A549 (cell line): Measurements from ENCODE around the gene SLC2A1. TPM values are rescaled to one million over a fixed set of nuclear protein-coding genes. Genes with fewer than 3 reads are reported as not detected.

Experiments
- ATAC-seq, 2 experiments: fragments of 200-7000 bp in 1 of 2; fragments of >200 bp in 1 of 2; cut with Nextera tagmentation in 1 of 2; cut with Tn5 transposase in 1 of 2; 3 replicates each; pipeline versions ENCODE4 v1.8.0 to v1.9.1; 2018 to 2020; ENCODE audit warnings: mild to moderate bottlenecking in 1 of 2, moderate library complexity in 1 of 2
- CTCF ChIA-PET: fragments of 300-600 bp; sonication (Branson Sonifier 250); formaldehyde crosslinking; extraction: SDS; loops from one replicate; lab custom pipeline; 2021; ENCODE audit warnings: antibody characterized with exemption, inconsistent platforms; lab: Yijun Ruan, JAX
- POLR2A ChIA-PET: fragments of 350-600 bp; formaldehyde crosslinking; extraction: SDS; loops from one replicate; lab custom pipeline; 2021; ENCODE audit warnings: antibody characterized with exemption, inconsistent platforms; lab: Yijun Ruan, JAX
- DNase-seq, 2 experiments: peaks; one replicate each; pipeline versions ENCODE4 v3.0.0 to v3.0.0-alpha.2; 2011 to 2016; ENCODE audit warnings: low read depth in 1 of 2, low spot score in 1 of 2
- FAIRE-seq: peaks from 2 replicates; lab custom pipeline; 2011; peaks lifted over from hg19 to GRCh38; lab: Jason Lieb, UNC
- H3K27ac ChIP-seq, 2 experiments: fragments of >200 bp; sonication (Bioruptor Twin); formaldehyde crosslinking; 3 replicates each; pipeline ENCODE4 v1.5.1; 2016 to 2017
- H3K4me1 ChIP-seq: fragments of >200 bp; sonication (Bioruptor Twin); formaldehyde crosslinking; 3 replicates; pipeline ENCODE4 v1.6.1; 2016
- H3K4me2 ChIP-seq: fragments of >200 bp; sonication (Bioruptor Twin); formaldehyde crosslinking; 3 replicates; pipeline ENCODE4 v1.6.1; 2016
- H3K4me3 ChIP-seq: fragments of >200 bp; sonication (Bioruptor Twin); formaldehyde crosslinking; 3 replicates; pipeline ENCODE4 v1.5.1; 2016
- H3K9me3 ChIP-seq: fragments of >200 bp; sonication (Bioruptor Twin); formaldehyde crosslinking; 3 replicates; pipeline ENCODE4 v1.6.1; 2016
- CHD4 ChIP-seq: fragments of 200-600 bp; sonication (generic); IDR thresholded peaks from 2 replicates; pipeline ENCODE4 v1.6.1; 2016; ENCODE audit warnings: antibody characterized with exemption, mild to moderate bottlenecking, borderline replicate concordance
- EHF ChIP-seq: fragments of 250-450 bp; sonication (Bioruptor Pico); IDR thresholded peaks from 2 replicates; pipeline ENCODE4 v1.5.0; 2020; ENCODE audit warnings: mild to moderate bottlenecking
- EHMT2 ChIP-seq: fragments of 200-600 bp; sonication (generic); IDR thresholded peaks from 2 replicates; pipeline ENCODE4 v1.6.1; 2016; ENCODE audit warnings: antibody characterized with exemption, low read depth, mild to moderate bottlenecking, moderate library complexity
- FOSB ChIP-seq: fragments of 250-450 bp; sonication (Bioruptor Pico); IDR thresholded peaks from 2 replicates; pipeline ENCODE4 v1.5.0; 2020; ENCODE audit warnings: mild to moderate bottlenecking, moderate library complexity
- GATA3 ChIP-seq: IDR thresholded peaks from 2 replicates; pipeline ENCODE4 v1.6.1; 2012; ENCODE audit warnings: borderline replicate concordance
- HEYL ChIP-seq: fragments of 250-450 bp; sonication (Bioruptor Pico); IDR thresholded peaks from 2 replicates; pipeline ENCODE4 v1.8.0; 2021; ENCODE audit warnings: mild to moderate bottlenecking, moderate library complexity
- JUN ChIP-seq, 2 experiments: fragments of >200 bp; sonication (Bioruptor Twin); formaldehyde crosslinking; IDR thresholded peaks; 2 replicates in 1 of 2; 3 replicates in 1 of 2; pipeline ENCODE4 v1.6.1; 2016 to 2017
- KDM1A ChIP-seq: fragments of 200-600 bp; sonication (generic); IDR thresholded peaks from 2 replicates; pipeline ENCODE4 v1.6.1; 2016; ENCODE audit warnings: low read depth, mild to moderate bottlenecking
- MAZ ChIP-seq: fragments of 150-350 bp; IDR thresholded peaks from 2 replicates; pipeline ENCODE4 v1.6.1; 2014; ENCODE audit warnings: antibody characterized with exemption, low read depth, low read length, borderline replicate concordance
- MYC ChIP-seq: IDR thresholded peaks from 2 replicates; pipeline ENCODE4 v1.6.1; 2012; ENCODE audit warnings: mild to moderate bottlenecking, inconsistent platforms, low read length, improper control_type of control experiment, borderline replicate concordance
- PHF8 ChIP-seq: fragments of 200-600 bp; sonication (generic); IDR thresholded peaks from 2 replicates; pipeline ENCODE4 v1.6.1; 2016; ENCODE audit warnings: low read depth, mild to moderate bottlenecking, antibody characterized with exemption, moderate library complexity, borderline replicate concordance
- POLR2A ChIP-seq: IDR thresholded peaks from 2 replicates; pipeline ENCODE4 v1.6.1; 2012; ENCODE audit warnings: mild to moderate bottlenecking, low read length
- RFX5 ChIP-seq: fragments of 450-650 bp; IDR thresholded peaks from 2 replicates; pipeline ENCODE4 v1.7.1; 2014; ENCODE audit warnings: antibody characterized with exemption, mild to moderate bottlenecking, moderate library complexity
- RNF2 ChIP-seq: fragments of 200-600 bp; sonication (generic); IDR thresholded peaks from 2 replicates; pipeline ENCODE4 v1.6.1; 2016; ENCODE audit warnings: low read depth, mild to moderate bottlenecking, antibody characterized with exemption, moderate library complexity, borderline replicate concordance
- SMC3 ChIP-seq: fragments of >200 bp; sonication (Bioruptor Twin); formaldehyde crosslinking; IDR thresholded peaks from 3 replicates; pipeline ENCODE4 v1.6.1; 2018; ENCODE audit warnings: inconsistent platforms
- SREBF2 ChIP-seq: fragments of 450-650 bp; IDR thresholded peaks from 2 replicates; pipeline ENCODE4 v1.6.1; 2014; ENCODE audit warnings: mild to moderate bottlenecking, moderate library complexity
- ZFP36 ChIP-seq: fragments of 450-650 bp; IDR thresholded peaks from 2 replicates; pipeline ENCODE4 v1.6.1; 2014; ENCODE audit warnings: borderline replicate concordance; ENCODE audit not compliant: partially characterized antibody
- ZNF302 ChIP-seq: fragments of 250-450 bp; sonication (Bioruptor Pico); IDR thresholded peaks from 2 replicates; pipeline ENCODE4 v1.9.0; 2021; ENCODE audit warnings: inconsistent platforms, mild to moderate bottlenecking, moderate library complexity
- ZSCAN20 ChIP-seq: fragments of 250-450 bp; sonication (Bioruptor Pico); IDR thresholded peaks from 2 replicates; pipeline ENCODE4 v1.8.0; 2022; ENCODE audit warnings: mild to moderate bottlenecking, moderate library complexity
- WGBS: methylation state at CpG from one replicate; pipeline ENCODE4 v1.1.6; 2017; ENCODE audit errors: missing lambda C conversion rate; 5-methylcytosine and 5-hydroxymethylcytosine counted together
- polyA minus RNA-seq: library from RNA; depleted of rRNA, polyadenylated mRNA; stranded (reverse); fragments of >200 nt; gene quantifications from 2 replicates; pipeline ENCODE4 v1.2.3, GENCODE V29; 2011; rRNA and poly(A)+ RNA removed
- polyA plus RNA-seq, 4 experiments: library from polyadenylated mRNA; depleted of rRNA in 3 of 4; stranded (reverse); fragments of >200 nt; fragmentation: RNase III in 1 of 4; extraction: RNeasy Plus Mini Kit Qiagen cat#74134 plus additional on column Dnase treatment in 1 of 4; gene quantifications; 2 replicates in 3 of 4; 3 replicates in 1 of 4; pipeline ENCODE4 v1.2.3, GENCODE V29; 2011 to 2017
- TF ChIP-seq, protein P1 (sequence below): fragments of >200 bp; sonication (Bioruptor Twin); formaldehyde crosslinking; IDR thresholded peaks from 3 replicates; pipeline ENCODE4 v1.6.1; 2016
- TF ChIP-seq, protein P2 (sequence below): fragments of 200-600 bp; sonication (generic); IDR thresholded peaks from 2 replicates; pipeline ENCODE4 v1.6.1; 2016; ENCODE audit warnings: antibody characterized with exemption, mild to moderate bottlenecking, moderate library complexity
- TF ChIP-seq, protein P3 (sequence below): fragments of 250-450 bp; sonication (Bioruptor Pico); IDR thresholded peaks from 2 replicates; pipeline ENCODE4 v1.5.0; 2020; ENCODE audit warnings: low read depth, mild to moderate bottlenecking, moderate library complexity
- TF ChIP-seq, protein P4 (sequence below): fragments of >200 bp; sonication (Bioruptor Twin); formaldehyde crosslinking; IDR thresholded peaks from 3 replicates; pipeline ENCODE4 v1.5.1; 2016
- TF ChIP-seq, protein P5 (sequence below): fragments of 450-650 bp; IDR thresholded peaks from 2 replicates; pipeline ENCODE4 v1.6.1; 2014; ENCODE audit warnings: antibody characterized with exemption

Gene SLC2A1
- polyA plus RNA-seq (2011; rRNA removed) (106 and 107 TPM in 2 replicates), polyA plus RNA-seq (2017; fragmentation: RNase III; extraction: RNeasy Plus Mini Kit Qiagen cat#74134 plus additional on column Dnase treatment) (103 to 137 TPM (median 124 TPM) in 3 replicates), polyA minus RNA-seq (122 and 160 TPM in 2 replicates)
- 118 and 141 TPM in 2 replicates for polyA plus RNA-seq (2012; cell fraction: cytosol; rRNA removed)
- polyA plus RNA-seq (2012; cell fraction: nucleus; rRNA removed): 397 and 557 TPM in 2 replicates

DNA sequence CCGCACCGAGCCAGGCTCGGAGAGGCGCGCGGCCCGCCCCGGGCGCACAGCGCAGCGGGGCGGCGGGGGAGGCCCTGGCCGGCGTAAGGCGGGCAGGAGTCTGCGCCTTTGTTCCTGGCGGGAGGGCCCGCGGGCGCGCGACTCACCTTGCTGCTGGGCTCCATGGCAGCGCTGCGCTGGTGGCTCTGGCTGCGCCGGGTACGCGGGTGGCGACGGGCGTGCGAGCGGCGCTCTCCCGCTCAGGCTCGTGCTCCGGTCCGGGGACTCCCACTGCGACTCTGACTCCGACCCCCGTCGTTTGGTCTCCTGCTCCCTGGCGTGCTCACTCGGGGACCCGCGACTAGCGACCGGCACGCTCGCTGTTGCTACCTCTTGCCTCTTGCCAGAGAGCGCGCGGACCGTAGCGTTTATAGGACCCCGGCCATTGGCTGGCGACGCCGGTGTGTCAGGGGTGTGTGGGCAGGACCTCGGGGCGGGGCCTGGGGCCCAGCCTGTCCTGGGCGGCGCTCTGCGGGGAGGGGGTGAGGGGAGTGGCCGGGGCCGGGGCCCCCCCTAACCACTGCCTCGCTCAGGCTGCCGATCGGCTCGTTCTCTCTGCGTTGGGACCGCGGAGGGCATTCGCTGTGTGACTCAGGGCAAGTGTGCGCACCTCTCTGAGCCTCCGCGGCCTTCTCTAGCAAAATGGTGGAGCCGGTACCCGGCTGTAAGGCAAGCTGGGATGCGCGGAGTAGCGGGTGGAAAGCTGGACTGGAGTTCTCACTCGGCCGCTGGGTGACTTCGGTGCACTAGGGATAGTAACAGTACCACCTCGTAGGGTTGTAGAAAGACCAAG lies at the start of gene SLC2A1:
Gene SLC2A1, minus strand, starts transcription at position 381 of the 832 bp plus-strand sequence. Its CDS starts 217 bp downstream, at position 164.
- peak within 1 kb of the TSS; percentile 86 for H3K4me3 ChIP-seq
- 0 out of 2 replicates have a peak, but pooled peaks have one; percentile 23 for TF ChIP-seq MYC
- TF ChIP-seq, protein P1, sequence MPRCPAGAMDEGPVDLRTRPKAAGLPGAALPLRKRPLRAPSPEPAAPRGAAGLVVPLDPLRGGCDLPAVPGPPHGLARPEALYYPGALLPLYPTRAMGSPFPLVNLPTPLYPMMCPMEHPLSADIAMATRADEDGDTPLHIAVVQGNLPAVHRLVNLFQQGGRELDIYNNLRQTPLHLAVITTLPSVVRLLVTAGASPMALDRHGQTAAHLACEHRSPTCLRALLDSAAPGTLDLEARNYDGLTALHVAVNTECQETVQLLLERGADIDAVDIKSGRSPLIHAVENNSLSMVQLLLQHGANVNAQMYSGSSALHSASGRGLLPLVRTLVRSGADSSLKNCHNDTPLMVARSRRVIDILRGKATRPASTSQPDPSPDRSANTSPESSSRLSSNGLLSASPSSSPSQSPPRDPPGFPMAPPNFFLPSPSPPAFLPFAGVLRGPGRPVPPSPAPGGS: peak; percentile 58; the same call in 1 of the 3 replicates
- no peak for TF ChIP-seq EHMT2
- TF ChIP-seq KDM1A: peak; percentile 73; the same call in 1 of the 2 replicates
- TF ChIP-seq GATA3: 0 out of 2 replicates have a peak, but pooled peaks have one; percentile 16
- peak; percentile 31 to 68; a peak in 3 of 5 replicates for TF ChIP-seq JUN (IDR thresholded peaks at IDR 0.05)
- peak; percentile 60 for TF ChIP-seq PHF8
- peak; percentile 97 for TF ChIP-seq ZFP36
- no peak for TF ChIP-seq SREBF2
- TF ChIP-seq POLR2A: peak; percentile 91
- ChIA-PET POLR2A (interaction anchor here (0.6 to 1.0 kb wide), 3 partner anchors 9 to 114 kb away, joined by 3 to 8 read pairs (median 3); no protein-coding TSS in a partner anchor), CTCF (interaction anchor here (1.4 to 2.4 kb wide), 2 partner anchors 36 to 115 kb away, joined by 3 to 11 read pairs; no protein-coding TSS in a partner anchor)
- H3K4me1 ChIP-seq: peaks cover 69% of the 10 kb centered on the region
- FAIRE-seq (no peak), DNase-seq (peak; percentile 76 to 93), ATAC-seq (peak; percentile 80 to 88)
- peak within 1 kb of the TSS; percentile 93 for H3K4me2 ChIP-seq
- no peaks in the 10 kb centered on the region for H3K9me3 ChIP-seq
- peak within 1 kb of the TSS; percentile 87 to 88 for H3K27ac ChIP-seq
- WGBS: 1% methylated on average over 16 of the region's 87 CpGs

DNA sequence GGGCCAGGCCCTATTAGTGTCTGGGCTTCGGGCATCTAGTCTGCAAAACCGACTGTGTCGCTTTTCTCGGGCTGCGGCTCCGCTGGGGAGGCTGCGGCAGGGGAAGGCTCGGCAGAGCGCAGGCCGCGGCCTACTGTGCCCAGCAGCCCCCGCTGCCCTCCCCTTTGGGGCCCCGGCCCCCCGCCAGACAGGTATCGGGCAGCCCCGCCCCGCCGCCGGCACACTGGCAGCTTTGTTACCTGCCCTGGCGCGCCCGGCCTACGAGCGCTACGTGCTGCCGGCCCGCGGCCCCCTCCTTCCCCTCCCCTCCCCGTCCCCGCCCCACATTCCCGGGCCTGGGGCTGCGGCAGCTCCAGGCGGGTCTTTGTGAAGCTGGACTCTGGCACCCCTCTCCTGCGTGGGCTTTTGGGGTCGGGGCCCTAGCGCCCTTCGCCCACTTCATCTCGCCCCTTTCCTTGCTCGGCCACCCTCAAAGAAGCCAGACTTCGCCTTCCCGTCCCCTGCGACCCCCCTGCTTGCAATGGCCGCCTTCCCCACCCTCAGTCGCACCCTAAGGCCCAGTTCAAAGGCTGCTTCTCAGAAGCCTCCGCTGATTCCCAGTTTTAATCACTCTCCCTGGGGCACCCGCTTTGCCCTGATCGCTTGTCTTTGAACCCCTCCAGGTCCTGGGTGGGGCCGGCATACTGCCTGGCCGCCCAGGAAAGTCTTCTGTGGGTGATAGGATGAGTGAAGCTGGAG lies 48.9 kb upstream of the SLC2A1 start:
- H3K4me3 ChIP-seq: no peak overlapping the region
- ATAC-seq: no peak
- no peaks in the 10 kb centered on the region for H3K9me3 ChIP-seq
- WGBS: 94% methylated on average over 13 of the region's 49 CpGs
- POLR2A ChIA-PET: no interaction called here
- FAIRE-seq: no peak
- no peaks in the 10 kb centered on the region for H3K4me1 ChIP-seq
- CTCF ChIA-PET: no interaction called here
- no peak overlapping the region for H3K27ac ChIP-seq
- DNase-seq: no peak
- no peak overlapping the region for H3K4me2 ChIP-seq
- TF ChIP-seq ZNF302 (CRISPR knock-in tag): no peak
- TF ChIP-seq EHF (CRISPR knock-in tag): no peak
- TF ChIP-seq GATA3: no peak
- TF ChIP-seq, protein P2, sequence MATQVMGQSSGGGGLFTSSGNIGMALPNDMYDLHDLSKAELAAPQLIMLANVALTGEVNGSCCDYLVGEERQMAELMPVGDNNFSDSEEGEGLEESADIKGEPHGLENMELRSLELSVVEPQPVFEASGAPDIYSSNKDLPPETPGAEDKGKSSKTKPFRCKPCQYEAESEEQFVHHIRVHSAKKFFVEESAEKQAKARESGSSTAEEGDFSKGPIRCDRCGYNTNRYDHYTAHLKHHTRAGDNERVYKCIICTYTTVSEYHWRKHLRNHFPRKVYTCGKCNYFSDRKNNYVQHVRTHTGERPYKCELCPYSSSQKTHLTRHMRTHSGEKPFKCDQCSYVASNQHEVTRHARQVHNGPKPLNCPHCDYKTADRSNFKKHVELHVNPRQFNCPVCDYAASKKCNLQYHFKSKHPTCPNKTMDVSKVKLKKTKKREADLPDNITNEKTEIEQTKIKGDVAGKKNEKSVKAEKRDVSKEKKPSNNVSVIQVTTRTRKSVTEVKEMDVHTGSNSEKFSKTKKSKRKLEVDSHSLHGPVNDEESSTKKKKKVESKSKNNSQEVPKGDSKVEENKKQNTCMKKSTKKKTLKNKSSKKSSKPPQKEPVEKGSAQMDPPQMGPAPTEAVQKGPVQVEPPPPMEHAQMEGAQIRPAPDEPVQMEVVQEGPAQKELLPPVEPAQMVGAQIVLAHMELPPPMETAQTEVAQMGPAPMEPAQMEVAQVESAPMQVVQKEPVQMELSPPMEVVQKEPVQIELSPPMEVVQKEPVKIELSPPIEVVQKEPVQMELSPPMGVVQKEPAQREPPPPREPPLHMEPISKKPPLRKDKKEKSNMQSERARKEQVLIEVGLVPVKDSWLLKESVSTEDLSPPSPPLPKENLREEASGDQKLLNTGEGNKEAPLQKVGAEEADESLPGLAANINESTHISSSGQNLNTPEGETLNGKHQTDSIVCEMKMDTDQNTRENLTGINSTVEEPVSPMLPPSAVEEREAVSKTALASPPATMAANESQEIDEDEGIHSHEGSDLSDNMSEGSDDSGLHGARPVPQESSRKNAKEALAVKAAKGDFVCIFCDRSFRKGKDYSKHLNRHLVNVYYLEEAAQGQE: no peak
- TF ChIP-seq, protein P3, sequence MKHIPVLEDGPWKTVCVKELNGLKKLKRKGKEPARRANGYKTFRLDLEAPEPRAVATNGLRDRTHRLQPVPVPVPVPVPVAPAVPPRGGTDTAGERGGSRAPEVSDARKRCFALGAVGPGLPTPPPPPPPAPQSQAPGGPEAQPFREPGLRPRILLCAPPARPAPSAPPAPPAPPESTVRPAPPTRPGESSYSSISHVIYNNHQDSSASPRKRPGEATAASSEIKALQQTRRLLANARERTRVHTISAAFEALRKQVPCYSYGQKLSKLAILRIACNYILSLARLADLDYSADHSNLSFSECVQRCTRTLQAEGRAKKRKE (CRISPR knock-in tag): no peak
- TF ChIP-seq HEYL (CRISPR knock-in tag): no peak
- no peak for TF ChIP-seq RNF2
- TF ChIP-seq, protein P4, sequence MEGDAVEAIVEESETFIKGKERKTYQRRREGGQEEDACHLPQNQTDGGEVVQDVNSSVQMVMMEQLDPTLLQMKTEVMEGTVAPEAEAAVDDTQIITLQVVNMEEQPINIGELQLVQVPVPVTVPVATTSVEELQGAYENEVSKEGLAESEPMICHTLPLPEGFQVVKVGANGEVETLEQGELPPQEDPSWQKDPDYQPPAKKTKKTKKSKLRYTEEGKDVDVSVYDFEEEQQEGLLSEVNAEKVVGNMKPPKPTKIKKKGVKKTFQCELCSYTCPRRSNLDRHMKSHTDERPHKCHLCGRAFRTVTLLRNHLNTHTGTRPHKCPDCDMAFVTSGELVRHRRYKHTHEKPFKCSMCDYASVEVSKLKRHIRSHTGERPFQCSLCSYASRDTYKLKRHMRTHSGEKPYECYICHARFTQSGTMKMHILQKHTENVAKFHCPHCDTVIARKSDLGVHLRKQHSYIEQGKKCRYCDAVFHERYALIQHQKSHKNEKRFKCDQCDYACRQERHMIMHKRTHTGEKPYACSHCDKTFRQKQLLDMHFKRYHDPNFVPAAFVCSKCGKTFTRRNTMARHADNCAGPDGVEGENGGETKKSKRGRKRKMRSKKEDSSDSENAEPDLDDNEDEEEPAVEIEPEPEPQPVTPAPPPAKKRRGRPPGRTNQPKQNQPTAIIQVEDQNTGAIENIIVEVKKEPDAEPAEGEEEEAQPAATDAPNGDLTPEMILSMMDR: no peak
- no peak for TF ChIP-seq SMC3
- TF ChIP-seq RFX5: no peak
- TF ChIP-seq, protein P5, sequence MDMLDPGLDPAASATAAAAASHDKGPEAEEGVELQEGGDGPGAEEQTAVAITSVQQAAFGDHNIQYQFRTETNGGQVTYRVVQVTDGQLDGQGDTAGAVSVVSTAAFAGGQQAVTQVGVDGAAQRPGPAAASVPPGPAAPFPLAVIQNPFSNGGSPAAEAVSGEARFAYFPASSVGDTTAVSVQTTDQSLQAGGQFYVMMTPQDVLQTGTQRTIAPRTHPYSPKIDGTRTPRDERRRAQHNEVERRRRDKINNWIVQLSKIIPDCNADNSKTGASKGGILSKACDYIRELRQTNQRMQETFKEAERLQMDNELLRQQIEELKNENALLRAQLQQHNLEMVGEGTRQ: no peak
- no peak for TF ChIP-seq CHD4
- TF ChIP-seq ZSCAN20 (CRISPR knock-in tag): no peak
- no peak for TF ChIP-seq EHMT2
- TF ChIP-seq FOSB (CRISPR knock-in tag): no peak
- TF ChIP-seq MAZ: no peak
